GM23338 (cell line): Measurements from ENCODE around the gene DGKB. TPM values are rescaled to one million over a fixed set of nuclear protein-coding genes. Genes with fewer than 3 reads are reported as not detected.

ENCODE experiments used
- ATAC-seq: fragments of 200-7000 bp; cut with Tn5 transposase; 3 replicates; pipeline ENCODE4 v1.9.1; 2020
- DNase-seq: peaks from one replicate; pipeline ENCODE4 v3.0.0-alpha.2; 2015; ENCODE audit warnings: low spot score
- H2AFZ ChIP-seq: fragments of 200-600 bp; sonication (generic); 2 replicates; pipeline ENCODE4 v1.8.0; 2016; ENCODE audit warnings: antibody characterized with exemption, mild to moderate bottlenecking, moderate library complexity
- H3F3A ChIP-seq: fragments of 200-600 bp; sonication (generic); replicated peaks from 2 replicates; pipeline ENCODE4 v1.8.0; 2017; ENCODE audit warnings: antibody characterized with exemption, mixed run types, low read depth
- H3K27ac ChIP-seq: fragments of 200-600 bp; sonication (generic); 2 replicates; pipeline ENCODE4 v1.6.1; 2016; ENCODE audit warnings: low read depth
- H3K27me3 ChIP-seq: fragments of 200-600 bp; sonication (generic); 2 replicates; pipeline ENCODE4 v1.8.0; 2016; ENCODE audit warnings: mild to moderate bottlenecking, mixed run types, moderate library complexity; ENCODE audit not compliant: insufficient read depth
- H3K36me3 ChIP-seq: fragments of 200-600 bp; sonication (generic); 2 replicates; pipeline ENCODE4 v1.8.0; 2016; ENCODE audit warnings: mild to moderate bottlenecking; ENCODE audit not compliant: insufficient read depth
- H3K4me1 ChIP-seq: fragments of 200-600 bp; sonication (generic); 2 replicates; pipeline ENCODE4 v1.8.0; 2016; ENCODE audit warnings: mild to moderate bottlenecking, moderate library complexity; ENCODE audit not compliant: insufficient read depth
- H3K4me2 ChIP-seq: fragments of 200-600 bp; sonication (generic); 2 replicates; pipeline ENCODE4 v1.7.1; 2017; ENCODE audit warnings: mixed run types
- H3K4me3 ChIP-seq: fragments of 200-600 bp; sonication (generic); 2 replicates; pipeline ENCODE4 v1.6.1; 2016; ENCODE audit warnings: mixed run types
- H3K79me2 ChIP-seq: fragments of 200-600 bp; sonication (generic); replicated peaks from 2 replicates; pipeline ENCODE4 v1.8.0; 2017; ENCODE audit warnings: mild to moderate bottlenecking; ENCODE audit not compliant: insufficient read depth
- H3K9me2 ChIP-seq: fragments of 200-600 bp; sonication (generic); 2 replicates; pipeline ENCODE4 v1.8.0; 2017; ENCODE audit not compliant: insufficient read depth
- H4K20me1 ChIP-seq: fragments of 200-600 bp; sonication (generic); replicated peaks from 2 replicates; pipeline ENCODE4 v1.8.0; 2017; ENCODE audit warnings: mild to moderate bottlenecking; ENCODE audit not compliant: insufficient read depth
- H3K27ac Mint-ChIP-seq: 2 replicates; pipeline ENCODE4 v1.8.0; 2020; ENCODE audit warnings: inconsistent platforms, mild to moderate bottlenecking, moderate library complexity, mixed read lengths
- H3K27me3 Mint-ChIP-seq: 3 replicates; pipeline ENCODE4 v1.8.0; 2022; ENCODE audit warnings: low read depth, mild to moderate bottlenecking, moderate library complexity, mixed read lengths, inconsistent platforms; ENCODE audit not compliant: insufficient read depth, poor library complexity
- H3K36me3 Mint-ChIP-seq: 3 replicates; pipeline ENCODE4 v1.8.0; 2021; ENCODE audit warnings: low read depth, mild to moderate bottlenecking, inconsistent platforms, moderate library complexity, mixed read lengths
- H3K4me1 Mint-ChIP-seq: 3 replicates; pipeline ENCODE4 v1.8.0; 2020; ENCODE audit warnings: mild to moderate bottlenecking, inconsistent platforms, mixed read lengths
- H3K4me3 Mint-ChIP-seq: 3 replicates; pipeline ENCODE4 v1.8.0; 2021; ENCODE audit warnings: moderate library complexity, mild to moderate bottlenecking, inconsistent platforms, mixed read lengths
- H3K9me3 Mint-ChIP-seq: 3 replicates; pipeline ENCODE4 v1.8.0; 2020; ENCODE audit warnings: moderate library complexity, mild to moderate bottlenecking, inconsistent platforms, mixed read lengths
- CREB1 ChIP-seq: fragments of 250-450 bp; sonication (Bioruptor Pico); IDR thresholded peaks from 2 replicates; pipeline ENCODE4 v1.5.0; 2020; ENCODE audit warnings: low read depth, mild to moderate bottlenecking, moderate library complexity
- CTCF ChIP-seq, 2 experiments: fragments of 200-600 bp in 1 of 2; sonication (generic) in 1 of 2; conservative IDR thresholded peaks; 2 replicates each; pipeline versions ENCODE4 v1.5.1 to v1.6.1; 2016 to 2017; ENCODE audit warnings: antibody characterized with exemption in 2 of 2, low read depth in 2 of 2, mild to moderate bottlenecking in 2 of 2, moderate library complexity in 1 of 2
- ETS1 ChIP-seq: IDR thresholded peaks from 2 replicates; pipeline ENCODE4 v1.6.1; 2016; ENCODE audit warnings: antibody characterized with exemption
- EZH2 ChIP-seq: fragments of 200-600 bp; sonication (generic); IDR thresholded peaks from one replicate; pipeline ENCODE4 v1.8.0; 2017; ENCODE audit warnings: antibody characterized with exemption, mild to moderate bottlenecking, low read depth; ENCODE audit not compliant: unreplicated experiment
- EZH2phosphoT487 ChIP-seq: fragments of 200-600 bp; sonication (generic); IDR thresholded peaks from one replicate; pipeline ENCODE4 v1.8.1; 2018; ENCODE audit warnings: antibody characterized with exemption; ENCODE audit not compliant: unreplicated experiment
- POLR2AphosphoS5 ChIP-seq: IDR thresholded peaks from 2 replicates; pipeline ENCODE4 v1.6.1; 2016; ENCODE audit warnings: antibody characterized with exemption, low read depth
- REST ChIP-seq: IDR thresholded peaks from one replicate; pipeline ENCODE4 v1.6.1; 2018; ENCODE audit warnings: antibody characterized with exemption; ENCODE audit not compliant: unreplicated experiment
- STAT1 ChIP-seq: IDR thresholded peaks from one replicate; pipeline ENCODE4 v1.6.1; 2016; ENCODE audit warnings: antibody characterized with exemption; ENCODE audit not compliant: unreplicated experiment
- ZNF114 ChIP-seq: fragments of 250-450 bp; sonication (Bioruptor Pico); IDR thresholded peaks from 2 replicates; pipeline ENCODE4 v1.5.0; 2020; ENCODE audit warnings: mild to moderate bottlenecking, moderate library complexity
- ZNF462 ChIP-seq: fragments of 250-450 bp; sonication (Bioruptor Pico); IDR thresholded peaks from 2 replicates; pipeline ENCODE4 v1.5.0; 2020; ENCODE audit warnings: mild to moderate bottlenecking, moderate library complexity
- polyA plus RNA-seq: library from polyadenylated mRNA; unstranded; fragments of >200 nt; fragmentation: Nextera tagmentation; extraction: Ambion mirVana; gene quantifications from 2 replicates; pipeline ENCODE4 v1.2.1, GENCODE V29; 2016
- total RNA-seq: library from RNA; depleted of rRNA; stranded (reverse); fragments of >200 nt; shearing (Covaris generic); gene quantifications from 2 replicates; pipeline ENCODE4 v1.2.3, GENCODE V29; 2014

The DGKB gene
- total and polyA plus RNA-seq, 2 experiments from 2014 or later = 4.8 to 11.5 TPM

- TF ChIP-seq REST = no peak
- TF ChIP-seq EZH2 = no peak
- no peak for TF ChIP-seq CTCF (conservative IDR thresholded peaks at IDR 0.05; ENCODE audit: low read depth in 2 of 2)
- no peak for TF ChIP-seq STAT1
These were observed 599.0 kb downstream of the DGKB start (continued) for GRCh38 chr7:14303536-14303935.

GRCh38 chr7:14294637-14295036, 607.9 kb downstream of the DGKB start:
- no peak overlapping the region for H3K27ac Mint-ChIP-seq
- no peak overlapping the region for H2AFZ ChIP-seq
- no peaks in the 10 kb centered on the region; the same call in 2 of the 3 replicates for H3K9me3 Mint-ChIP-seq
- no peak overlapping the region for H3K4me3 ChIP-seq
- H3K79me2 ChIP-seq = no peaks in the 10 kb centered on the region
- no peak for ATAC-seq
- H3K27ac ChIP-seq = no peak overlapping the region
- no peaks in the 10 kb centered on the region for H3K27me3 ChIP-seq
- peaks cover 10% of the 10 kb centered on the region for H3K4me1 ChIP-seq
- peaks cover 5% of the 10 kb centered on the region; the same call in 1 of the 2 replicates for H3K9me2 ChIP-seq
- no peaks in the 10 kb centered on the region for H3F3A ChIP-seq
- no peaks in the 10 kb centered on the region for H3K36me3 ChIP-seq
- no peaks in the 10 kb centered on the region for H3K36me3 Mint-ChIP-seq
- DNase-seq = no peak
- no peaks in the 10 kb centered on the region for H4K20me1 ChIP-seq
- no peak overlapping the region for H3K4me3 Mint-ChIP-seq
- H3K4me2 ChIP-seq = no peak overlapping the region
- no peaks in the 10 kb centered on the region for H3K27me3 Mint-ChIP-seq
- 0 out of 3 replicates have a peak, but pooled peaks cover 3% of the 10 kb centered on the region for H3K4me1 Mint-ChIP-seq
- TF ChIP-seq EZH2 = no peak
- TF ChIP-seq POLR2AphosphoS5 = no peak
- no peak for TF ChIP-seq ETS1
- no peak for TF ChIP-seq CREB1
- no peak for TF ChIP-seq ZNF462 (CRISPR knock-in tag)
- TF ChIP-seq EZH2phosphoT487 = no peak
- TF ChIP-seq ZNF114 (CRISPR knock-in tag) = no peak
